H4 (cell line): ENCODE measurements around the gene ABI2. TPM values are rescaled to one million over a fixed set of nuclear protein-coding genes. Genes with fewer than 3 reads are reported as not detected.

Experiments used
- DNase-seq: peaks from one replicate; pipeline ENCODE4 v3.0.0-alpha.2; 2015; ENCODE audit warnings: low spot score
- total RNA-seq: library from RNA; depleted of rRNA; stranded (reverse); fragments of >200 nt; shearing (Covaris generic); gene quantifications from 2 replicates; pipeline ENCODE4 v1.2.3, GENCODE V29; 2014; rRNA removed

ABI2 gene
- total RNA-seq, 1 experiment from 2014 or later, result 31.8 TPM

- DNase-seq, result no peak
Measured at GRCh38 chr2:203476881-203477280, 148.7 kb downstream of the ABI2 start.

GRCh38 chr2:203480623-203481022 is 152.4 kb downstream of the ABI2 start:
- no peak for DNase-seq

GRCh38 chr2:203484266-203485112 is 156.3 kb downstream of the ABI2 start:
- DNase-seq, result peak; percentile 43

GRCh38 chr2:203489531-203489930 is 161.3 kb downstream of the ABI2 start:
- DNase-seq, result no peak

GRCh38 chr2:203490391-203490790 is 162.2 kb downstream of the ABI2 start:
- no peak for DNase-seq

GRCh38 chr2:203492965-203493364 is 164.8 kb downstream of the ABI2 start:
- DNase-seq, result no peak

Other genes starting within 250 kb of the ABI2 start
- gene CYP20A1, start 89.4 kb upstream of the ABI2 start, total RNA-seq, result 15.3 and 16.4 TPM in 2 replicates
- 2.7 and 3.6 TPM in 2 replicates for gene RAPH1, start 206.9 kb downstream of the ABI2 start, total RNA-seq